SK-N-SH (cell line): Measurements from ENCODE around the gene PARP4. TPM values are rescaled to one million over a fixed set of nuclear protein-coding genes. Genes with fewer than 3 reads are reported as not detected.
"Not testable (repeated sequence)": the region's sequence is repeated elsewhere in the genome, so short reads cannot be mapped to it uniquely, and the experiment has no call there.

Experiments used
- CTCF ChIA-PET: fragments of 300-600, 350-600 bp; formaldehyde crosslinking; extraction: SDS; loops from one replicate; lab custom pipeline; 2021; lab: Yijun Ruan, JAX
- POLR2A ChIA-PET: fragments of 350-600 bp; sonication (Branson Sonifier 250); formaldehyde crosslinking; extraction: SDS; loops from one replicate; lab custom pipeline; 2020; ENCODE audit warnings: antibody characterized with exemption, inconsistent platforms; lab: Yijun Ruan, JAX
- DNase-seq: peaks from one replicate; pipeline ENCODE4 v3.0.0; 2012
- H2AFZ ChIP-seq: fragments of 200-600 bp; sonication (generic); 2 replicates; pipeline ENCODE4 v1.8.1; 2016; ENCODE audit warnings: antibody characterized with exemption, mild to moderate bottlenecking, low read depth
- H3F3A ChIP-seq: fragments of 200-600 bp; sonication (generic); replicated peaks from 2 replicates; pipeline ENCODE3; 2016; ENCODE audit warnings: antibody characterized with exemption, mild to moderate bottlenecking; ENCODE audit not compliant: insufficient read depth
- H3K27ac ChIP-seq, 2 experiments: fragments of 200-500 bp in 1 of 2; fragments of 200-600 bp in 1 of 2; sonication (Bioruptor generic) in 1 of 2; sonication (generic), shearing (Covaris generic) in 1 of 2; 2 replicates each; pipeline versions ENCODE4 v1.5.1 to v1.6.1; 2014 to 2016; ENCODE audit warnings: low read depth in 2 of 2, inconsistent platforms in 1 of 2, low read length in 1 of 2, mild to moderate bottlenecking in 1 of 2, mixed read lengths in 1 of 2
- H3K27me3 ChIP-seq: fragments of 200-600 bp; sonication (generic), shearing (Covaris generic); 2 replicates; pipeline ENCODE4 v1.6.1; 2016; ENCODE audit warnings: mixed run types; ENCODE audit not compliant: insufficient read depth
- H3K36me3 ChIP-seq, 2 experiments: fragments of 200-500 bp in 1 of 2; fragments of 200-600 bp in 1 of 2; sonication (Bioruptor generic) in 1 of 2; sonication (generic) in 1 of 2; replicated peaks in 1 of 2; 2 replicates each; pipeline versions ENCODE3 to v1.5.1; 2014 to 2016; ENCODE audit warnings: low read length in 1 of 2, mild to moderate bottlenecking in 1 of 2; ENCODE audit not compliant: insufficient read depth in 2 of 2, control insufficient read depth in 1 of 2
- H3K4me1 ChIP-seq, 2 experiments: fragments of 200-500 bp in 1 of 2; fragments of 200-600 bp in 1 of 2; sonication (Bioruptor generic) in 1 of 2; sonication (generic), shearing (Covaris generic) in 1 of 2; 2 replicates each; pipeline versions ENCODE4 v1.5.1 to v1.6.1; 2014 to 2016; ENCODE audit warnings: low read depth in 1 of 2, low read length in 1 of 2, mixed run types in 1 of 2; ENCODE audit not compliant: insufficient read depth in 2 of 2, control insufficient read depth in 1 of 2
- H3K4me2 ChIP-seq: fragments of 200-600 bp; sonication (generic), shearing (Covaris generic); 2 replicates; pipeline ENCODE4 v1.6.1; 2017; ENCODE audit warnings: mixed run types
- H3K4me3 ChIP-seq, 2 experiments: fragments of 200-500 bp in 1 of 2; fragments of 200-600 bp in 1 of 2; sonication (Bioruptor generic) in 1 of 2; sonication (generic), shearing (Covaris generic) in 1 of 2; 2 replicates each; pipeline versions ENCODE4 v1.5.1 to v1.8.1; 2014 to 2016; ENCODE audit warnings: low read depth in 2 of 2, inconsistent platforms in 1 of 2, low read length in 1 of 2, mild to moderate bottlenecking in 1 of 2, mixed read lengths in 1 of 2, moderate library complexity in 1 of 2
- H3K79me2 ChIP-seq: fragments of 200-600 bp; sonication (generic); 2 replicates; pipeline ENCODE4 v1.8.1; 2017; ENCODE audit warnings: mild to moderate bottlenecking; ENCODE audit not compliant: insufficient read depth
- H3K9ac ChIP-seq: fragments of 200-600 bp; sonication (generic); 2 replicates; pipeline ENCODE4 v1.6.1; 2017; ENCODE audit warnings: mixed run types
- H3K9me2 ChIP-seq: fragments of 200-600 bp; sonication (generic); 2 replicates; pipeline ENCODE4 v1.6.1; 2017; ENCODE audit warnings: mixed run types
- H3K9me3 ChIP-seq: fragments of 200-600 bp; sonication (generic); 2 replicates; pipeline ENCODE4 v1.6.1; 2017; ENCODE audit warnings: mixed run types, mild to moderate bottlenecking, moderate library complexity
- H4K20me1 ChIP-seq: fragments of 200-600 bp; sonication (generic); 2 replicates; pipeline ENCODE4 v1.6.1; 2017; ENCODE audit warnings: mild to moderate bottlenecking, mixed run types; ENCODE audit not compliant: insufficient read depth
- EZH2phosphoT487 ChIP-seq: fragments of 200-600 bp; sonication (generic); IDR thresholded peaks from 2 replicates; pipeline ENCODE4 v1.6.1; 2017; ENCODE audit warnings: low read depth, mixed run types, mild to moderate bottlenecking, antibody characterized with exemption, moderate library complexity, borderline replicate concordance
- FOXM1 ChIP-seq: IDR thresholded peaks from 2 replicates; pipeline ENCODE4 v1.4.0; 2012; ENCODE audit warnings: low read depth, mild to moderate bottlenecking
- IRF3 ChIP-seq: fragments of 150-350 bp; IDR thresholded peaks from 2 replicates; pipeline ENCODE4 v1.6.1; 2016; ENCODE audit warnings: mild to moderate bottlenecking, low read depth, low read length
- NFIC ChIP-seq: IDR thresholded peaks from 2 replicates; pipeline ENCODE4 v1.4.0; 2012; ENCODE audit warnings: borderline replicate concordance
- PBX3 ChIP-seq: IDR thresholded peaks from 2 replicates; pipeline ENCODE4; 2012
- RAD21 ChIP-seq: IDR thresholded peaks from 2 replicates; pipeline ENCODE4 v1.6.1; 2012; ENCODE audit warnings: mild to moderate bottlenecking, low read length
- RCOR1 ChIP-seq: fragments of 150-350 bp; IDR thresholded peaks from 2 replicates; pipeline ENCODE4 v1.6.1; 2017; ENCODE audit warnings: antibody characterized with exemption, low read length
- REST ChIP-seq: IDR thresholded peaks from 2 replicates; pipeline ENCODE4 v1.6.1; 2012; ENCODE audit warnings: mild to moderate bottlenecking, low read depth, low read length, moderate library complexity
- TAF1 ChIP-seq: IDR thresholded peaks from 2 replicates; pipeline ENCODE4 v1.6.1; 2012; ENCODE audit warnings: low read depth, mild to moderate bottlenecking, low read length, moderate library complexity, borderline replicate concordance
- TCF12 ChIP-seq: IDR thresholded peaks from 2 replicates; pipeline ENCODE4 v1.4.0; 2012
- TEAD4 ChIP-seq: IDR thresholded peaks from 2 replicates; pipeline ENCODE4 v1.4.0; 2012; ENCODE audit warnings: mild to moderate bottlenecking, borderline replicate concordance; ENCODE audit not compliant: insufficient read depth
- USF2 ChIP-seq: fragments of 150-350 bp; IDR thresholded peaks from 2 replicates; pipeline ENCODE4 v1.6.1; 2017; ENCODE audit warnings: antibody characterized with exemption, low read length, low read depth, borderline replicate concordance
- WGBS: methylation state at CpG from one replicate; pipeline ENCODE4 v1.1.6; 2017; ENCODE audit warnings: low lambda C conversion rate; 5-methylcytosine and 5-hydroxymethylcytosine counted together
- polyA plus RNA-seq, 3 experiments: library from polyadenylated mRNA; depleted of rRNA; stranded (reverse); fragments of >200 nt; gene quantifications; 2 replicates each; pipeline ENCODE4 v1.2.3, GENCODE V29; 2012

The PARP4 gene
- polyA plus RNA-seq, 1 of the 3 experiments (the other 2 are of a cell fraction): 33.9 TPM

- TF ChIP-seq PBX3 (no peak), NFIC (no peak), IRF3 (no peak), TCF12 (no peak)
These were observed 115.8 kb downstream of the PARP4 start (continued) for GRCh38 chr13:24396821-24397220.

- Histone ChIP-seq H3K9ac (no peak overlapping the region), H3K79me2 (no peaks in the 10 kb centered on the region), H3K4me2 (no peak overlapping the region), H3K9me2 (no peaks in the 10 kb centered on the region), H3K4me3 (no peak overlapping the region), H3F3A (no peaks in the 10 kb centered on the region), H3K27ac (no peak overlapping the region), H3K4me1 (no peaks in the 10 kb centered on the region), H4K20me1 (no peaks in the 10 kb centered on the region), H3K9me3 (no peaks in the 10 kb centered on the region), H3K27me3 (no peaks in the 10 kb centered on the region), H3K36me3 (no peaks in the 10 kb centered on the region), H2AFZ (no peak overlapping the region)
- POLR2A ChIA-PET: no interaction called here
- CTCF ChIA-PET: no interaction called here
- no peak for TF ChIP-seq TAF1
- TF ChIP-seq PBX3: no peak
- no peak for TF ChIP-seq TEAD4
- TF ChIP-seq EZH2phosphoT487: no peak
- no peak for TF ChIP-seq RCOR1
- no peak for TF ChIP-seq FOXM1
- no peak for TF ChIP-seq REST
- no peak for TF ChIP-seq RAD21
- TF ChIP-seq USF2: no peak
- no peak for DNase-seq
- WGBS: 29% methylated on average over 1 of the region's 4 CpGs
These were observed 119.6 kb downstream of the PARP4 start for GRCh38 chr13:24392972-24393371.

- H3K9ac ChIP-seq, H3K27me3 ChIP-seq, H3K27ac ChIP-seq, POLR2A ChIA-PET, CTCF ChIA-PET, H3K79me2 ChIP-seq, H4K20me1 ChIP-seq, H3F3A ChIP-seq, H3K4me3 ChIP-seq, H3K9me2 ChIP-seq, H2AFZ ChIP-seq, H3K4me2 ChIP-seq, H3K4me1 ChIP-seq, H3K36me3 ChIP-seq, H3K9me3 ChIP-seq, DNase-seq: not testable (repeated sequence)
- WGBS: 67% methylated on average over 15 of the region's 27 CpGs
These were observed 120.6 kb downstream of the PARP4 start for GRCh38 chr13:24391771-24392683.
